HG03342 (cell line): ENCODE results near the gene CTSA.
"Not testable (repeated sequence)": the region's sequence is repeated elsewhere in the genome, so short reads cannot be mapped to it uniquely, and the experiment has no call there.

Experiments used
- ATAC-seq: cut with Tn5 transposase; IDR thresholded peaks from one replicate; pipeline ENCODE4 v1.9.1; 2021; ENCODE audit warnings: mild to moderate bottlenecking, moderate library complexity; ENCODE audit not compliant: unreplicated experiment

Gene CTSA

DNA sequence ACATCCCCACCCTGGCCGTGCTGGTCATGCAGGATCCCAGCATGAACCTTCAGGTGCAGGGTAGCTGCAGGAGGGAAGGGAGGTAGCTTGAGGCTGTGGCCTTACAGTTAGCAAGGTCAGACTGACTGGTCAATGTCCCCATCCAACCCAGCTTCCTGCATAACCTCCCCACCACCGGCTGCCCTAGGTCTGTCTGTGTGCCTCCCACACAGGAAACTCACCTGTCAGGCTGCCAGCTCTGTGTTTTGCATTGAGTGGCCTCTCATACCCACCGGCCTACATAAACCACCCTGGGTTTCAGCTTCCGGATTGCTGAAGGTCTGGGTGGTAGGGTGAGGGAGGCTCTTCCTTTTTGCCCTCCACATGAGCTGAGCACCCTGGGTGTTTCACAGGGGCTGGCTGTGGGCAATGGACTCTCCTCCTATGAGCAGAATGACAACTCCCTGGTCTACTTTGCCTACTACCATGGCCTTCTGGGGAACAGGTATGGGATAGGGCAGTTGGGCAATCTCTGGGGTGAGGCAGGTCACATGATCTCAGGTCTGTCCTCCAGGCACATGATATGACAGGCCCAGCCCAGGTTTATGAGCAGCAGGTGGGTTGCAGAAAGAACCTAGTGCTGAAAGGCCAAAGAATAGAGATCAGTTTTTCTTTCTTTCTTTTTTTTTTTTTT, 1.8 kb downstream of the CTSA start:
- ATAC-seq, result no peak

GRCh38 chr20:45893831-45894230, 2.7 kb downstream of the CTSA start:
- no peak for ATAC-seq

DNA sequence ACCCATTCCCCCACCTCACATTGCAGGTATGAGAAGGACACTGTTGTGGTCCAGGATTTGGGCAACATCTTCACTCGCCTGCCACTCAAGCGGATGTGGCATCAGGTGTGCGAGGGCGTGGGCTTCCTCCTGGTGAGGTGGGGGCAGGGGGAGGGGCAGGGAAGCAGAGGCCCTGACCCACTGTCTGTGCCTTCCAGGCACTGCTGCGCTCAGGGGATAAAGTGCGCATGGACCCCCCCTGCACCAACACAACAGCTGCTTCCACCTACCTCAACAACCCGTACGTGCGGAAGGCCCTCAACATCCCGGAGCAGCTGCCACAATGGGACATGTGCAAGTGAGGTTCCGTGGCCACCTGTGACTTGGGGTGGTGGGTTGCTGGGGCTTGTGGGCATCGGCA, 3.7 kb downstream of the CTSA start:
- no peak for ATAC-seq

GRCh38 chr20:45896641-45897161, 5.6 kb downstream of the CTSA start:
- no peak for ATAC-seq

GRCh38 chr20:45897289-45897688, 6.2 kb downstream of the CTSA start:
- ATAC-seq, result no peak

DNA sequence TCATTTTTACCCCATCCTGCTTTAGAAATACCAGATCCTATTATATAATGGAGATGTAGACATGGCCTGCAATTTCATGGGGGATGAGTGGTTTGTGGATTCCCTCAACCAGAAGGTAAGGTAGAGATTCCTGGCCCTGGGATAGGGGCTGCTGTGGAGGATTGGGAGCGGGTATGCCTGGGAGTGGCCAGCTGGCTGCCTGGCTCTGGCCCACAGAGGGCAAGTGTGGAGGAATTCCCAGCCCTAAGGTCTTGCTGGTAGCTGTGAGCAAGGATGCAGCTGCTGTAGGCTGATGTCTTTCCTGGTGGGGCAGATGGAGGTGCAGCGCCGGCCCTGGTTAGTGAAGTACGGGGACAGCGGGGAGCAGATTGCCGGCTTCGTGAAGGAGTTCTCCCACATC, 6.6 kb downstream of the CTSA start:
- no peak for ATAC-seq

DNA sequence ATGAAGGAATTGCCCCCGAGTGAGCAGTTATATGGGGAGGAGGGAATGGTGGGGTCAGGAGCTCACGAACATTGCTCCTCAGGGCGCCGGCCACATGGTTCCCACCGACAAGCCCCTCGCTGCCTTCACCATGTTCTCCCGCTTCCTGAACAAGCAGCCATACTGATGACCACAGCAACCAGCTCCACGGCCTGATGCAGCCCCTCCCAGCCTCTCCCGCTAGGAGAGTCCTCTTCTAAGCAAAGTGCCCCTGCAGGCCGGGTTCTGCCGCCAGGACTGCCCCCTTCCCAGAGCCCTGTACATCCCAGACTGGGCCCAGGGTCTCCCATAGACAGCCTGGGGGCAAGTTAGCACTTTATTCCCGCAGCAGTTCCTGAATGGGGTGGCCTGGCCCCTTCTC, 7.2 kb downstream of the CTSA start:
- no peak for ATAC-seq

DNA sequence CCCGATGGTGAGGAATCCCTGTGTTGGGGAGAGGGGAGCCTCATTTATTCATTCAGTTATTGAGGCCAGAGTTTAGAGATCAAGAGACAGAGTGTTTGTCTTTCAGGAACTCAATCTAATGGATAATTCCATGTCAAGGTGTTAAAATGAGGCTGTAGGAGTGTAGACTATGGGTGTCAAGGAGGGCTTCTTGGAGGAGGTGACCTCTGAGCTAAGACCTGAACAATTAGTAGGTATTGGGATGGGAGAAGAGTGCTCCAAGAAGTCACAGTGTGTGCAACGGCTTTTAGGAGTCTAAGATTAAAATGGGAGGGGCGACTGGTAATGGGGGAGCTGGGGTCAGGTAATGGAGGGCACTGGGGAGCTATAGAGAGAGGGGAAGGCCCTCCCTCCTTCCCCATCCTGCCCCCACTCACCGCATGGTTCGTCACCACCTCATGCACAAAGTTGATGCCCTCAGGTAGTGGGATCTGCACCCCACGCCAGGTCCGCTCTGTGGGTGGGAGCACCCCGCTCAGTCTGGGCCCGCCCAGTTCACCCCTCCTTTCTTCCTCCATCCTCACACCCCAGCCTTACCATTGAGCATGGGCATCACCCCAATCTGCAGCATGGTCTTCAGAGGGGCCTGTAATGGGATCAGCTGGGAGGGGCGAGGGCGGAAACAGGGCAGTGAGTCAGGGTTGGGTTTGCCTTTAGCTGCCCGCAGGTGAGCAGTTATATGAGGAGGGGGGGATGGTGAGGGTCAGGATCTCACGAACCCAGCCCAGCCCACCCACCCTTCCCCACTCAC, 8.1 kb downstream of the CTSA start:
- ATAC-seq, result no peak

DNA sequence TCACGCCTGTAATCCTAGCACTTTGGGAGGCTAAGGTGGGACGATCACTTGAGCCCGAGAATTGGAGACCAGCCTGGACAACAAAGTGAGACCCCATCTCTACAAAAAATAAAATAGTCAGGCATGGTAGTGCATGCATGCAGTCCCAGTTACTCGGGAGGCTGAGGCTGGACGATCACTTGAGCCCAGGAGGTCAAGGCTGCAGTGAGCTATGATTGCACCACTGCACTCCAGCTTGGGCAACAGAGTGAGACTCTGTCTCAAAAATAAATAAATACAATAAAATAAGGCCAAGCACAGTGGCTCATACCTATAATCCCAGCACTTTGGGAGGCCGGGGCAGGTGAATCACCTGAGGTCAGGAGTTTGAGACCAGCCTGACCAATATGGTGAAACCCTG, 10.2 kb downstream of the CTSA start:
- not testable (repeated sequence) for ATAC-seq

- no peak for ATAC-seq
Measured at GRCh38 chr20:45902199-45902701, 11.1 kb downstream of the CTSA start.

GRCh38 chr20:45904583-45905504, 13.7 kb downstream of the CTSA start:
- ATAC-seq, result no peak

DNA sequence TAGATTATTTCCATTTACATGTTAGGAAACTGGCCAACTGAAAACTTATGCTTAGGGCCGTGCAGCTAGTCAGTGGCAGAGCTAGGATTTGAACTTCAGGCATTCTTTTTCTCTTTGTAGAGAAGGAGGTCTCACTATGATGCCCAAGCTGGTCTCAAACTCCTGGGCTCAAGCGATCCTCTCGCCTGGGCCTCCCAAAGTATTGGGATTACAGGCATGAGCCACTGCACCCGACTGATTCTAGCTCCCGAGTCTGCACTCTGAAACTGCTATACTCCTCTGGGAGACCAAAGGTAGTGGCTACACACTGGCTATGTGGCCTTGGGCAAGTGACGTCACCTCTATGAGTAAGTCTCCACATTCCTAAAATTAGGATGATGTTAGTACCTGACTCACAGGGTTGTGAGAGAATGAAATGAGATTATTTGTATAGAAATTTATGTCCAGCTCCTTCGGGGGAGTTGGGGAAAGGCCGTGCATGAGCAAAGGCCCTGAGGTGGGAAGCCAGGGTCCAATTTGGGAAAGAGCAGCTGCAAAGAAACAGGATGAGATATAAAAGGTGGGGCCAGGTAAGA, 14.5 kb downstream of the CTSA start:
- ATAC-seq, result no peak

- no peak for ATAC-seq
Measured at GRCh38 chr20:45907219-45907948, 16.2 kb downstream of the CTSA start.

DNA sequence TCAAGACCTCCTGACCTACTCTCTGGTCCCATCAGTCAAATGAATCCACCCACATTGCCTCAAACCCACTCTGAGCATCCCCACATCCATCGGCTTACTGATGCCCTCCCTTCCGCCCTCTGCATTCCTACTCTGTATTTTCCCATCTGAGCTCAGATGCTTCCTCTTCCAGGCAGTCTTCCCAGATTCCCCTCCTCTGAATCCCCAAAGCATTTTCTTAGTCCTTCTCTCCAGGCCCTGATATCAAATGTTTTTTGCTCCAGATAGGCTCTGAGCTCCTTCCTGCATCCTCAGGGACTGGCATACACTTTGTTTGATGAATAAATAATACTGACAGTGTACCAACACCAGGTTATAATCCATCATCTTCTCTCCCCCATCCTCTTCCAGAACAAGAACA, 16.9 kb downstream of the CTSA start:
- ATAC-seq, result no peak

GRCh38 chr20:45909336-45909808, 18.2 kb downstream of the CTSA start:
- no peak for ATAC-seq

GRCh38 chr20:45909817-45910669, 18.9 kb downstream of the CTSA start:
- no peak for ATAC-seq

- ATAC-seq, result peak; percentile 92
Measured at GRCh38 chr20:45910670-45911485, 19.7 kb downstream of the CTSA start.
